HG03521 (cell line): ENCODE measurements around the gene LTA.
A peak's percentile ranks its signal among the peaks of the same experiment; 100 is the strongest.
"Not testable (repeated sequence)": the region's sequence is repeated elsewhere in the genome, so short reads cannot be mapped to it uniquely, and the experiment has no call there.

Experiments used
- ATAC-seq: cut with Tn5 transposase; IDR thresholded peaks from one replicate; pipeline ENCODE4 v1.9.1; 2021; ENCODE audit warnings: mild to moderate bottlenecking, moderate library complexity; ENCODE audit not compliant: unreplicated experiment

The LTA gene

GRCh38 chr6:31541658-31542521, 30.2 kb upstream of the LTA start, which contains the start of gene DDX39B:
DDX39B (minus strand) TSS chr6:31542003; CDS start chr6:31540532, 1,471 bp downstream.
- ATAC-seq = peak; percentile 61

DNA sequence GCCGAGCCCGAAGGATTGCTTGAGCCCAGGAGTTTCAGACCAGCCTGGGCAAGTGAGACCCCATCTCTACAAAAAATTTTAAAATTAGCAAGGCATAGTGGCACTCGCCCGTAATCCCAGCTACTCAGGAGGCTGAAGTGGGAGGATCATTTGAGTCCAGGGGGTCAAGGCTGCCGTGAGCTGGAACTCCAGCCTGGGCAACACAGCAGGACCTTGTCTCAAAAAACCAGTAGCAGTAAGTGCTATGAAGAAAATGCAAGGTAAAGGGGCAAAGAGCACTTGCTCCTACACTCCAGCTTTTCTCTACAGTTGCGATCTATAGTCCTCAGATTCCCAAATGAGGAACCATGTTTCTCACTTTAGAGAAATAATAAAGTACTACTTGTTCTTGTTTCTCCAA, 28.4 kb upstream of the LTA start:
- ATAC-seq = no peak

DNA sequence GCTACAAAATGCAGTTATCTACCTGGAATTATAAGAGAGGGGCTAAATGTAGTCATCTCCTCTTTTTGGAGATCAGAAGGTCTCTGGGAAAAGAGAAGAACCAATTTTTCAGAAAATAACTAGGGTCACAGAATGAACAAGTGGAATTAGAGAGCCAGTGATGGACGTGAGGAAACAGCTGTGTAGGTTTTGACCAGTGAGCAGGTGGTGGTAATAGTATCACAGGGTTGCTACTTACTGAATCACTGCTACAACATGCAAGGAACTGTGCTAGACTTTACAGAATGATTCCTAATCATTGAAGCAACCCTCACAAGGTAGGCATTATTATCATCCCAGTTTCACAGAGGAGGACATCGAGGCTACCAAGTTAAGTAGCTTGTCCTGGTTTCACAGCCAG, 27.4 kb upstream of the LTA start:
- ATAC-seq = no peak

GRCh38 chr6:31545291-31545690, 26.8 kb upstream of the LTA start:
- ATAC-seq = no peak

GRCh38 chr6:31546339-31546957, 25.6 kb upstream of the LTA start, which contains the start of gene ATP6V1G2:
ATP6V1G2 (minus strand) TSS chr6:31546608; CDS start chr6:31546559, 49 bp downstream.
- peak; percentile 43 for ATAC-seq

DNA sequence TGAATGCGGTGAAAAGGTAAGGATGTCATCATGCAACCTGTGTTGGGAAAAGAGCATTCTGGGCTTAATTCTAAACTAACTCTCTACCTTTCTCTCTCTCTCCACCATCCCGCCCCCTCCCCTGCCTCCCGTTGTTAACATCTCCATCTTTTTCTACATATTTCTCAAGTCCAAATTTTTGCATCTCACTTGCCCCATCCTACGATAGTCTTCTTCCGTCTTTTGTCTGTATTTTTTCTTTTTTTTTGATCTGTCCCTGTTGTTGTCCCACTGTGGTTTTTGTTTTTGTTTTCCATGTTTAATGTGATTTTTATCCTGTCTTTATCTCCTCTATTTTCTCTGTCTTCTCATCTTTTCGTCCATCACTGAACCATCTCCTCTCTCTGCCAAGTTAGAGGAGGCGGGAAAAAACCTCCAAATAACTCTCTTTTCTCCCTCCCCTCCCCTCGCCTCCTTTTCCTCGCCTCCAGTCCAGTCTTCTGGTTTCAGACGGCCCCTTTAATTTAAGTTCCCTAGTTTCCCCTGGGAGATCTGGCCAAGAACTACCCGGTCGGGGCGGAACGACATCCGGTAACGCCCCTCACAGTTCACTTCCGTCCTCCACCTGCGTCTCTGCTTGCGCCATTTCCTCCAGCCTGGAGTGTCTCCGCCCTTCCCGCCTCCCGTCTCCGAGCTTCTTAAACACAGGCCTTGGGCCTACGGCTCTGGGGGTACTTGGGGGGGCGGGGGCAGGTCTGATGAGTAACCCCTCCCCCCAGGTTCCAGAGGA, 24.9 kb upstream of the LTA start, which contains the start of gene NFKBIL1:
TSS of gene NFKBIL1 (plus strand) at position 651 of the 769 bp plus-strand sequence. CDS start at position 738, 87 bp downstream.
- peak; percentile 63 for ATAC-seq

DNA sequence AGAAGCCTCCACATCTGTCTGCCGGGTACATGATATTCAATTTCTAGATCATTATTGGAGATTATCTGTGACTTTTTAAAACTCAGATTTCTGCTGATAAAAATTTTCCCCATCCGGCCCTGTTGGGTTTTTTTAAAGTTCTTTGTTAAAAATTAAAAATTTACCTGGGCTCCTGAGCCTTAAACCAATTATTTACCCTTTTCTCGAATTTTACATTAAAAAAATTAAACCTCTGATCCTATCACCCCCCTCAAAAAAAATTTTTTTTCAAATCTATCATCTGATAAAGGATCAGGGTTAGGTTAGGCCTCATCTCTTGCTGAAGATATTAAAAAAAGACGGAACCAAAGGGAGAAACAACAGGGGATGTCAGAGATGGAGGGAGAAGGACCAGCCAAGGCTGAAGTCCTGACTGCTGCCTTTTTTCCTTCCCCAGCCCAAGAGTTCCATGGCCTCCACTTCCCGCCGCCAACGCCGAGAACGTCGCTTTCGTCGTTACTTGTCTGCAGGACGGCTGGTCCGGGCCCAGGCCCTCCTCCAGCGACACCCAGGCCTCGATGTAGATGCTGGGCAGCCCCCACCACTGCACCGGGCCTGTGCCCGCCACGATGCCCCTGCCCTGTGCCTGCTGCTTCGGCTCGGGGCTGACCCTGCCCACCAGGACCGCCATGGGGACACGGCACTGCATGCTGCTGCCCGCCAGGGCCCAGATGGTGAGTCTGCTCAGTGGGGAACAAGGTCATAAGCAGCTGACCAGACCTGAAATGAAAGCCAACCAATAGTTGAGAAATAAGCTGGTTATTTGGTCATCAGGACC, 24.2 kb upstream of the LTA start:
- ATAC-seq = no peak

- no peak for ATAC-seq
Observed at GRCh38 chr6:31548544-31548873, 23.6 kb upstream of the LTA start.

DNA sequence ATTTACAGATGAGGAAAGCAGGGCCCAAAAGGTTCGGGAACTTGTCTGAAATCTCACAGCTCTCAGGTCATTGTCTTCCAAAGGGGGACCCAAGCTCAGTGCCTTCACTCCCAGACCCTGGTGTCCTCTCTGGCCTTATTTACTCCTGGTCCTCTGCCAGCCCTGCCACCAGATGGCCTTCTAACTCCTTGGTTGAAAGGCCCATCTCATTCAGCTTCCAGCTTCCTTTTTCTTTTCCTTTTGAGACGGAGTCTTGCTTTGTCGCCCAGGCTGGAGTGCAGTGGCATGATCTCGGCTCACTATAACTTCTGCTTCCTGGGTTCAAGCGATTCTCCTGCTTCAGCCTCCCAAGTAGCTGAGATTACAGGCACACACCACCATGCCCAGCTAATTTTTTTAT, 20.7 kb upstream of the LTA start:
- ATAC-seq = not testable (repeated sequence)

- no peak for ATAC-seq
Observed at GRCh38 chr6:31556307-31556706, 15.8 kb upstream of the LTA start.

GRCh38 chr6:31557443-31558317, 14.4 kb upstream of the LTA start:
- no peak for ATAC-seq

DNA sequence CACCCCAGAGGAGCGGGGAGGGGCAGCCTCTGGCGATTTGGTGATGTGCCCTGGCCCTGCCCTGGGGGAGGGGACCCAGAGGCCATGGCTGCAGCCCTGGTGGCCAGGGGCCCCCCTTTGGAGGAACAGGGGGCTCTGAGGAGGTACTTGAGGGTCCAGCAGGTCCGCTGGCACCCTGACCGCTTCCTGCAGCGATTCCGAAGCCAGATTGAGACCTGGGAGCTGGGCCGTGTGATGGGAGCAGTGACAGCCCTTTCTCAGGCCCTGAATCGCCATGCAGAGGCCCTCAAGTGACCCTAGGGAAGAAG, 13.8 kb upstream of the LTA start:
- no peak for ATAC-seq

- ATAC-seq = no peak
Observed at GRCh38 chr6:31558631-31559500, 13.2 kb upstream of the LTA start.

DNA sequence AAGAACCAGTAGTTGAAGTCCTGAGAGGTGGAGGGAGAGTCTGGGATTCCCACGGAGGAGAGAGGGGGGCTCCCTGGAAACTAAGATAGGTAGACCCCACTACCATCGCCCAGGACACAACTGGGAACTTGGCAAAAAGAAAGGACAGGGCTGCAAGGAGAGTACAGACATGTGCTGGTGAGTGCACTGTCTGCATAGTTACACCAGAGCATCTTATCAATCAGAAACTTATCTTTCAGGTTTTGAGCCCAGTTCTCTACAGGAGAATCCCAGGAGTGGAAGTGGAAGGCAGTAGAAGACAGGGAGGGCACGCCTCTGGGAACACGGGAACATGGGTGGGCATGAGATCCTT, 12.5 kb upstream of the LTA start:
- ATAC-seq = peak; percentile 5

GRCh38 chr6:31559958-31560696, 12.0 kb upstream of the LTA start:
- peak; percentile 49 for ATAC-seq

- no peak for ATAC-seq
Observed at GRCh38 chr6:31560697-31561058, 11.4 kb upstream of the LTA start.

- no peak for ATAC-seq
Observed at GRCh38 chr6:31567531-31568370, 4.3 kb upstream of the LTA start.
